GM12873 (cell line): Measurements from ENCODE around the gene KLK12.

Source experiments
- TF ChIP-seq, protein P1 (sequence below): IDR thresholded peaks from 2 replicates; pipeline ENCODE4 v1.5.1; 2012; ENCODE audit warnings: low read depth, mild to moderate bottlenecking, moderate library complexity, low read length, control low read depth; ENCODE audit not compliant: insufficient read depth; ENCODE audit errors: missing control alignments

KLK12 gene

DNA sequence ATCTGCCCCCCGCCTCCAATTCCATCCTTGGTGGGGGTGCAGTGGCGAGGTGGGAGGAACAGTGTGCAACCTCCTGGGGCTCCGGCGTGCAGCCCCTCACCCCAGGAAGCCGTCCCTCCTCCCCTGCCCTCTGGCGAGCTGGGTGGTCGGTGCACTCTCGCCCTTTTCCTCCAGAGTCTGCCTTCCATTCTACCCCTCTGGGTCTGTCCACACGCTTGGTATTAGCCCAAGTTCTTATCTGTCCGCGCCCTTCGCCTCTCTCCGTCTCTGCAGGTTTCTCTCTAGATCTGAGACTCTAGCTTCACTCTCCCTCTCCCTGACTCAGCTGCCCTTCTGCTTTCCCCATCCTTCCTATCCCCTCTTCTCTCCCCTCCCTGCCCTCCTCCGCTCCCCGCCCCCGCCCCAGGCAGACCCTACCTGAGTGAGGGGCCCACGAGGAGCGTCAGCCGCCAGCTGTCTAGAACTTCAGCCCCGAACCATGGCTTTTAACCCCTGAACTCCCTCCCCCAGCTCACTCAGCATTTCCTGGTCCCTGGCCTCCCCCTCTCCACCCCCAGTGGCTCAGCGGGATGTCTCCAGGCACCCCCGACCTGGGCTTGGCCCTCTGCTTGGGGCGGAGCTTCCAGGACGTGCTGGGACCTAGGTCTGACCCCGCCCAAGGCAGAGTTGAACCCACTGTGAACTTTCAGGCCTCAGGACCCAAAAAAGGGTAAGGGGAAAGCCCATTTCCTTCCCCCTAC lies 30.6 kb upstream of the KLK12 start:
- TF ChIP-seq, protein P1, sequence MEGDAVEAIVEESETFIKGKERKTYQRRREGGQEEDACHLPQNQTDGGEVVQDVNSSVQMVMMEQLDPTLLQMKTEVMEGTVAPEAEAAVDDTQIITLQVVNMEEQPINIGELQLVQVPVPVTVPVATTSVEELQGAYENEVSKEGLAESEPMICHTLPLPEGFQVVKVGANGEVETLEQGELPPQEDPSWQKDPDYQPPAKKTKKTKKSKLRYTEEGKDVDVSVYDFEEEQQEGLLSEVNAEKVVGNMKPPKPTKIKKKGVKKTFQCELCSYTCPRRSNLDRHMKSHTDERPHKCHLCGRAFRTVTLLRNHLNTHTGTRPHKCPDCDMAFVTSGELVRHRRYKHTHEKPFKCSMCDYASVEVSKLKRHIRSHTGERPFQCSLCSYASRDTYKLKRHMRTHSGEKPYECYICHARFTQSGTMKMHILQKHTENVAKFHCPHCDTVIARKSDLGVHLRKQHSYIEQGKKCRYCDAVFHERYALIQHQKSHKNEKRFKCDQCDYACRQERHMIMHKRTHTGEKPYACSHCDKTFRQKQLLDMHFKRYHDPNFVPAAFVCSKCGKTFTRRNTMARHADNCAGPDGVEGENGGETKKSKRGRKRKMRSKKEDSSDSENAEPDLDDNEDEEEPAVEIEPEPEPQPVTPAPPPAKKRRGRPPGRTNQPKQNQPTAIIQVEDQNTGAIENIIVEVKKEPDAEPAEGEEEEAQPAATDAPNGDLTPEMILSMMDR = no peak

DNA sequence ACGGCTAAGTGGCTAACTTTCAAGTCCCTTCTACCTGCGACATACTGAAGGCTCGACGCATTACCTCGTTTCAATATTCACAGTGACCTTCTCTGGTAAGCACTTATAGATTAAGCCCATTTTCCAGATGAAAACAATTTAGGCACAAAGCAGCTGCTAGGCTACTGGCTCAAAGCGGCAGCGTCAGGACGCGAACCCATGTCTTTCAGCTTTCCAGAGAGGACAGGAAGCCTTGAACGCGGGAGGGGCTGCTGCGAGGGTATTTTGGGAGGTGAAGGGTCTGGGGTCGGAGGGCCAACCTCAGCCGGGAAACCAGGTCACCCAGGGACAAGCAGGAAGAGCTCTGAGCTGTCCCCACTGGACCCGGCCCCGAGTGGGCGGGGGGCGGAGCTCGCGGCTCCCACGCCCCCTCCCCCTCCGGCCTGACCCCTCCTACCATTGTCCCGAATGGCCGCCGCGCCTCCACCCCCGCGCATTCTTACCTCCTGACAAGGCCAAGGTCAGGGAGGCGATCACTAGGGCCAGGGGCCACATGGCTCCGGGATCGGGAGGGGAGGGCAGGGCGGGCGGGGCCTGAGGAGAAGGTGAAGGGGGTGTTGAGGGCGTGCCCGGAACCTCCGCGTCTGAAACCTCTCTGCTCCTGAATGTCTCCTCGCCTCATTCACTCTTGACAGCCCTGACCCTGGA lies 29.9 kb upstream of the KLK12 start, which contains the start of gene KLK13:
Gene KLK13 (minus strand): TSS at position 559 of the 687 bp plus-strand sequence. CDS start 25 bp downstream, at position 534.
- TF ChIP-seq, protein P1 = no peak

DNA sequence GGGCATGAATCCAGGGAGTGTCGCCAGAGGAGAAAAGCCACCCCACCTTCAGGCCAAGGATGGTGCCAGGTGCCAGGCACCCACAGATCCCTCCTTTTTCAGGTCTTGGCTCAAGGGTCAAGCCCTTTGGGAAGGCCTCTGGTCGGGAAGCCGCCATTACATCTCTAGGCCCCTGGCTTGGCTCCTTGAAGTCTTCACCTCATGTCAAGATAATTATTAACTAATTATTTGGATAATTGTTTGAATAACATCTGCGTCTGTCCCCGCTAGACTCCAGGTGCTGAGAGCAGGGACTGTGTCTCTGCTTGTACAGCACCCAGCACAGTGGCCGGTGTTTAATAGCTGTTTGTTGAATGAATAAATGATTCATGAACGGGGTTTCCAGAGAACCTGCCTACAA lies 28.9 kb upstream of the KLK12 start:
- TF ChIP-seq, protein P1 = no peak

DNA sequence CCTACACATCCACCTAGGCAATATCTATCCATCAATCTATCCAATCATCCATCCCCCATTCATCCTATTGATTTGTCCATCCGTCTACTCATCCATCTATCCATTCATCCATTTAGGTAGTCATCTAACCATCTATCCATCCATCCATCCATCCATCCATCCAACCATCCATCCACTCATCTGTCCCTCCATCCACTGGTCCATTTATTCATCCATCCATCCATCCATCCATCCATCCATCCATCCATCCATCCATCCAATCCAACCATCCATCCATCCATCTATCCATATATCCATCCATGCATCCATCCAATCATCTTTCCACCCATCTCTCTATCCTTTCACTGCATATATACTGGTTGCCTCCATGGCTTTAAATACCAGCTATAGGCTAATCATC lies 26.2 kb upstream of the KLK12 start:
- TF ChIP-seq, protein P1 = no peak

DNA sequence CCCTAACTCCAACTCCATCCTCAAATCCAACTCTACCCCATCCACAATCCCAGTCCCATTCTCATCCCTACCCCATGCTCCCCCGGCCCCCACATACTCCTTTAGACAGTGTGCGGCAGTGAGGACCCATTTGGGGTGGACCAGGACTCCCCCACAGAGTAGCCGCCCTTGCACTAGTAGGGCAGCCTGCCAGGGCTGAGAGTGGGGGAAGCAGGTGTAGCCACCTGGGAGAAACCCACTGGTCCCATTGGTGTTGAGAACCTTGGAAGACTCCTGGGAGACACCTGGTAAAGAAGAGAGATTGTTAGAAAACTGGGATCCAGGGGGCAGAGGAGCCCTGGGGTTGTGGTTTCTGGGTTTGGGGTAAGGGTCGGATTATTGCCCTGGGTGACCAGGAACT lies 25.5 kb upstream of the KLK12 start:
- TF ChIP-seq, protein P1 = no peak

DNA sequence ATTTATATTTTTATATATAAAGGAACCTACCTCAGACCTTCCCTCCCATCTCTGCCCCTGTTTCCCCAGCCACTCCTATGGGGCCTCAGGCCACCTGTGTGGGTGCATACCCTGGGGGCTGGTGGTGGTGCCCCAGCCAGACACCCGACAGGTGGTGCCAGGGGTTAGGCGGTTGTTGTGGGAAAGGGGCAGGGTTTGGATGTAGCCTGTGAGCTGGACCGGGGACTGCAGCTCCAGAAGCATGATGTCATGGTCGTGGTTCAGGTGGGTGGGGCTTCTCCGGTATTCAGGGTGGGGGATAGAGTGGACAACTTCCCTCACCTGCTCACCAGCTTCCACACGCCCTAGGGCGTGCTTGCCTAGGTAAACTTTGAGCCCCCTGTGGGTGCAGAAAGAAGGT lies 24.9 kb upstream of the KLK12 start:
- TF ChIP-seq, protein P1 = no peak

DNA sequence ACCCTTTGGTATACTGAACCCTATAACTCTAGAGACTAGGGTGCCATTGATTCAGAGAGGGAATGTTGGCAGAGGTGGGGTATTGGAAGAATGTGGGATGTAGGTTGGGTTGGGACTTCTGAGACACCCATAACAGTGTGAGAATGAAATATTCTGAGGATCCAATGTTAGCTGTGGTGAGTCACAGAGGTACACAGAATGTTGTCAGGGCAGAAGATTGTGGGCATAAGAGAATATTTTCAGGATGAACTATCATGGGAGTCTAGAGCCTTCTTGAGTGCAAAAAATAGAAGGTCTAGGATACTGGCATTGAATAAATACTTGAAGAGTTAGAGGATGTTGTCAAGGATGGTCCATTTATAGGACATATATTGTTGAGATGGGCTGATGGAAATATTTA lies 21.1 kb upstream of the KLK12 start:
- TF ChIP-seq, protein P1 = no peak
